ENCODE measurements around the gene LRBA. TPM values are rescaled to one million over a fixed set of nuclear protein-coding genes. Genes with fewer than 3 reads are reported as not detected.

The LRBA gene
- total and polyA plus RNA-seq, 8 donors: 7.3 to 156 (median 73.9) TPM

DNA sequence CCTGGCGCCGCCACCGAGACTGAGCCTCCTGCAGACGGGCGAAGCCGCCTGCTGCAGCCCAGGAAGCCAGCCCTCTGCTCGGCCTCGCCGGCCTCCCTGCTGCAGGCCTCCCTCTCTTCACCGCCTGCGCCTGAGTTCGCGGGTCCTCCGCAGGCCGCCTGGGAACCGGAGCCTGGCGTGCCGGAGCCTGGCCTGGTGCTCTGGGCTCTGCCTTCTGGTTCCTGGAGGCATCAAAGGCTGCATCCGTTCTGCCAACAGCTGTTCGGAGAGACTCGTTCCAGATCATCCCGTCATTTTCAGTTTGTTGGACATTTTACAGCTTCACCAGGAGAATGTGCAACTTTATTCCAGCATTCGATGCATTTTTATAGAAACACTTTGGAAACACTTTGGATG, 758.9 kb downstream of the LRBA start:
- Histone ChIP-seq H3K27ac (peak overlapping the region in 1 of 5 donors; percentile 47), H3K4me3 (no peak overlapping the region), H3K36me3 (peaks cover 0 to 27% (median 8%) of the 10 kb centered on the region in 4 donors), H3K4me1 (peaks cover 0 to 7% (median 0%) of the 10 kb centered on the region in 4 donors), H3K9me3 (no peaks in the 10 kb centered on the region), H3K27me3 (no peaks in the 10 kb centered on the region)
- no peak for TF ChIP-seq CTCF (IDR thresholded peaks at IDR 0.05)
- no peak for TF ChIP-seq POLR2AphosphoS5 (IDR thresholded peaks at IDR 0.05)
- TF ChIP-seq EP300 (IDR thresholded peaks at IDR 0.05): no peak
- no peak for TF ChIP-seq POLR2A (IDR thresholded peaks at IDR 0.05)
- intact Hi-C loops (cut with DNase I; ENCODE audit: low total_unique reads): no loop called here
- peak in 1 of 2 donors; percentile 48 for DNase-seq
- 80 to 91% (median 88%) methylated on average over 18 to 23 of the region's 23 CpGs for WGBS, 5 donors

GRCh38 chr4:150255610-150256224, 759.4 kb downstream of the LRBA start:
- peaks cover 0 to 26% (median 7%) of the 10 kb centered on the region in 4 donors for H3K36me3 ChIP-seq
- H3K27ac ChIP-seq: peak overlapping the region in 1 of 5 donors; percentile 47
- no peak for TF ChIP-seq CTCF (IDR thresholded peaks at IDR 0.05)
- no peak for TF ChIP-seq EP300 (IDR thresholded peaks at IDR 0.05)
- TF ChIP-seq POLR2A (IDR thresholded peaks at IDR 0.05): no peak
- no peaks in the 10 kb centered on the region for H3K27me3 ChIP-seq
- intact Hi-C loops (cut with DNase I; ENCODE audit: low total_unique reads): no loop called here
- peaks cover 0 to 7% (median 0%) of the 10 kb centered on the region in 4 donors for H3K4me1 ChIP-seq
- H3K4me3 ChIP-seq: no peak overlapping the region
- WGBS, 5 donors: 61 to 78% (median 76%) methylated on average over 10 to 16 of the region's 16 CpGs
- peak in 1 of 2 donors; percentile 29 for DNase-seq
- no peaks in the 10 kb centered on the region for H3K9me3 ChIP-seq

DNA sequence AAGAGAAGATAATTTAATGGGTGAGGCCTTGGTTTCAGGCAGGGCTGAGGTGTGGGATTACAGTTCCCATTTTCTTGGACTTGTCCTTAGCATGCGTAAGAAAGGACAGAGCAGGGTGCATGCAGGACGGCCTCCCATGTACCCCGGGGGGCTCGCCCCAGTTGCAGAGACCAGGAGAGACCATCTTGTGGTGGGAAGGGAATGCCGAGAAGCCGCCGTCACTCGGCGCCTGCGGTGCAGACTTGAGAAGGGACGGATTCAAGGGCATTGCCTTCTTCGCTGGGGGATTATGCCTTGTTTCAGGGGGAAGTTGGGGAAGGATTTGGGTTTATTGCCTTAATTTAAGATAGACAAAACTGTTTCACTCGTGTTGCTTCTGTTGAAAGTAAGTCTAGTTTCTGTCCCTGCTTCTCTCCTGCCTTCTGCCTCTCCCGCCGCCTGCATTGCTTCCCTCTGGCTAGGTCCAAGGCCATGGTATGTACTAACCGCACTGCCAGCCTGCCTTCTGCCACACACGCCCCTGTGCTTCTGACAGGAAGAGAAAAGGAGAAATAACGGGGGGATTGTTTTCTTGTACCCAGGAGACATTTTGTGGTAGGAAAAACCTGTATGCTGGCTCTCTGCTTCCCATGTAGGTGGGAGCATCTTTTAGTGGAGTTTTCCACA, 761.0 kb downstream of the LRBA start:
- TF ChIP-seq POLR2AphosphoS5 (IDR thresholded peaks at IDR 0.05) (no peak), CTCF (IDR thresholded peaks at IDR 0.05) (no peak), POLR2A (IDR thresholded peaks at IDR 0.05) (no peak), EP300 (IDR thresholded peaks at IDR 0.05) (no peak)
- Histone ChIP-seq H3K9me3 (no peaks in the 10 kb centered on the region), H3K27ac (no peak overlapping the region), H3K27me3 (no peaks in the 10 kb centered on the region), H3K36me3 (peaks cover 0 to 20% (median 7%) of the 10 kb centered on the region in 4 donors), H3K4me3 (no peak overlapping the region), H3K4me1 (peaks cover 0 to 7% (median 0%) of the 10 kb centered on the region in 4 donors)
- 90 to 94% (median 93%) methylated on average over 18 of the region's 18 CpGs for WGBS, 5 donors
- intact Hi-C loops (cut with DNase I; ENCODE audit: low total_unique reads): no loop called here
- no peak for DNase-seq

DNA sequence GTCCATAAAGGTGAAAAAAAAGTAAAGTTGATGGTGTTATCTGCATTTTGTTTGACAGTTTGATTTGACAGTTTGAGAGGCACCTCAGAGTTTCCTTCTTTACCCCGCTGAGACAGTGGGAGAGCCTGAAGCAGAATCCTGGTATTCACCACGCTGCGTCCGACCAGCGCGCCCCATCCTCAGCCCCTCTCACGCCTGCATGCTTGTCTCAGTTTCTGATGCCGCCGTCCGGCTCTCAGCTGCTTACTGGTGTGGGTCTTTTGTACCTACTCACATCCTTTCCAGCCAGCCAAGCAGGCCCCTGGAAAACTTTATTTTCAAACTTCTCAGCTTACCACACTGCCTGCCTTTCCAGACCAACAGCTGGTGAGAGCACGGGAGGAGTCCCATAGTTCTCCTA, 761.7 kb downstream of the LRBA start:
- no peak overlapping the region for H3K27ac ChIP-seq
- 92 to 98% (median 95%) methylated on average over 11 of the region's 11 CpGs for WGBS, 5 donors
- intact Hi-C loops (cut with DNase I; ENCODE audit: low total_unique reads): no loop called here
- no peak overlapping the region for H3K4me3 ChIP-seq
- H3K27me3 ChIP-seq: no peaks in the 10 kb centered on the region
- peaks cover 0 to 25% (median 7%) of the 10 kb centered on the region in 4 donors for H3K36me3 ChIP-seq
- TF ChIP-seq EP300 (IDR thresholded peaks at IDR 0.05) (no peak), CTCF (IDR thresholded peaks at IDR 0.05) (no peak), POLR2A (IDR thresholded peaks at IDR 0.05) (no peak), POLR2AphosphoS5 (IDR thresholded peaks at IDR 0.05) (no peak)
- DNase-seq: no peak
- peaks cover 0 to 7% (median 0%) of the 10 kb centered on the region in 4 donors for H3K4me1 ChIP-seq
- H3K9me3 ChIP-seq: no peaks in the 10 kb centered on the region

Measured in stomach (tissue), 9 donors.